Activated CD4-positive, alpha-beta T cell treated with anti-CD3 and anti-CD28 coated beads, Interleukin-2, amount 50 U/mL, for 24 hours (primary cell): ENCODE data around the gene MS4A4E.
A peak's percentile ranks its signal among the peaks of the same experiment; 100 is the strongest.
"Not testable (repeated sequence)": the region's sequence is repeated elsewhere in the genome, so short reads cannot be mapped to it uniquely, and the experiment has no call there.

Experiments
- DNase-seq, 2 donors: peaks; one replicate each; pipeline ENCODE4 v3.0.0-alpha.2; 2020; ENCODE audit warnings: low read depth in 1 of 2, low spot score in 1 of 2

Gene MS4A4E

GRCh38 chr11:60242740-60243239 is at the start of gene MS4A4E:
TSS of gene MS4A4E (minus strand) at chr11:60243137. CDS start at chr11:60230055, 13,082 bp downstream.
- DNase-seq, result no peak

GRCh38 chr11:60292145-60292544 is 49.2 kb upstream of the MS4A4E start:
- no peak for DNase-seq

- DNase-seq, result no peak
Observed at GRCh38 chr11:60288531-60288930, 45.6 kb upstream of the MS4A4E start.

- not testable (repeated sequence) for DNase-seq
Observed at GRCh38 chr11:60285411-60286126, 42.6 kb upstream of the MS4A4E start.

DNA sequence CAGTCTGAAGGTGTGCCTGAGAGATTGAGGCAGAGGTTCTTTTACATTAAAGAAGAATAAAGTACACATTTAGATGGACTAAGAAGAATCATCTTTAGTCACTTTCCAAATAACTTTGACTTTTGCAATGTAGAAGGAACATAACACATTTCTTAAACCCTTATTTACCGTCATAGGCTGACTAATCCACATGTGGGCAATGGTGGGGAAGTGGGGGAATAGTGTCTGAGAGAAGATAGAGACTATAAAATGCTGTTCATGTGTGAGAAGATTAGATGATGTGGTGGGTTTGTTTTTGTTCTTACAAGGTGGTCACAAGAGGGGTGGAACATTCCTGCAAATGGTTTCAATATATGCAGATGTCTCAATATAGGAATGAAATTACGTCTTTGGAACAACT is 39.3 kb upstream of the MS4A4E start:
- DNase-seq, result no peak

DNA sequence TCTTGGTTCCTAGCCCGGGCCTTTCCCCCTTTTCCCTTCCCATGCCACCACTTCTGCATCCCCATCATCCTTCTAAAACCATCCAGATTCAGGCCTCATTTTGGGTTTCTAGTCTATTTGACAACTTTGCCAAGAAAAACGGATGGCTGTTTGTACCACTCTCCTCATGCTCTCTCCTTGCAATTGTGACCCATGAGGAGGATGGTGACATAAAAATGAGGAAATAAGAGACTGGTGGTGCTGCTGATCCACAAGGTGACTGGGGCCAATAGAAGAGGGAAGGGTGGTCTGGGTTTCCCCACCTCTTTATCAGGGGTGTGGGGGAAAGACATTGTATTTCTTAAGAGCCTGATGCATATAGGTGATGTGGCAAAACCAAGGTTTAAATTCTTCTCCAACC is 38.5 kb upstream of the MS4A4E start:
- no peak for DNase-seq

GRCh38 chr11:60280412-60280811 is 37.5 kb upstream of the MS4A4E start, which contains the start of gene MS4A4A:
TSS of gene MS4A4A (plus strand) at chr11:60280666. CDS start at chr11:60280676, 10 bp downstream.
- no peak for DNase-seq

GRCh38 chr11:60274416-60274815 is 31.5 kb upstream of the MS4A4E start:
- no peak for DNase-seq

- peak in 1 of 2 donors; percentile 25 for DNase-seq
Observed at GRCh38 chr11:60265373-60266214, 22.7 kb upstream of the MS4A4E start.

- no peak for DNase-seq
Observed at GRCh38 chr11:60264644-60265043, 21.7 kb upstream of the MS4A4E start.

DNA sequence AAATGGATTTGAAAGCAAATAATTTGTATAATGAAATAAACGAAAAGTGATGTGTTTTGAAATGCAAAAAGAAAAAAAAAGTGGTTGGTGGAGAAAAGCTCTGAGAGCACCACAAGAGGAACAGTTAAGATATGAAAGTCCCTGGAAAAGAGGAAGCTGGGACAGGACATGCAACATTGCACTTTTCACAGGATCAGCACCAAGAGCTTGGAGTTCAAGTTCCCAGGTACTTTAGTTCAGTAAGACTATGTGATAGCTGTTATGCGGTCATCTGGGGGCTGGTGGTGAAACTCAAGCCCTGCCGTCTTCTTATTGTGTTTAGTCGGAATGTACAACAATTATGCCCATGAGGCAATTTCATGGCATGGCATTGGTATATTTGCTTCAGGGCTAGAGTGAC is 20.5 kb upstream of the MS4A4E start:
- no peak for DNase-seq

DNA sequence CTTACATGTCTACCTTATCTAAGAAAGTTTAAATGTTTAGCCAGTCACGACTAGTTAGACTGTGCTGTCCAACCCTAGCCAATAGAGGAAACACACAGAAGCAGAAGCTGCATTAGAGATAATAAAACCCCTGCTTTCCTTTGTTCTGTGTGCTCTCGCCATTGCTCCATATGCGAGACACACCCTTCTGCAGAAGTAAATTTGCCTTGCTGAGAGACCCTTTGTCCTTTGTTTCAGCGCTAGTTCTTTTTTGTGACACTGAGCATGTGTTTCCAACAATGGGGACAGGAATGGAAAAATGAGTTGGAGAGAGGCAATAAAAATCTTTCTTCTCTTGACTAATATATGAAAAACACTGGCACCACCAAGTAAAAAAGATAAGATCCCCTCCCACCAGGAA is 18.1 kb upstream of the MS4A4E start:
- DNase-seq, result no peak

DNA sequence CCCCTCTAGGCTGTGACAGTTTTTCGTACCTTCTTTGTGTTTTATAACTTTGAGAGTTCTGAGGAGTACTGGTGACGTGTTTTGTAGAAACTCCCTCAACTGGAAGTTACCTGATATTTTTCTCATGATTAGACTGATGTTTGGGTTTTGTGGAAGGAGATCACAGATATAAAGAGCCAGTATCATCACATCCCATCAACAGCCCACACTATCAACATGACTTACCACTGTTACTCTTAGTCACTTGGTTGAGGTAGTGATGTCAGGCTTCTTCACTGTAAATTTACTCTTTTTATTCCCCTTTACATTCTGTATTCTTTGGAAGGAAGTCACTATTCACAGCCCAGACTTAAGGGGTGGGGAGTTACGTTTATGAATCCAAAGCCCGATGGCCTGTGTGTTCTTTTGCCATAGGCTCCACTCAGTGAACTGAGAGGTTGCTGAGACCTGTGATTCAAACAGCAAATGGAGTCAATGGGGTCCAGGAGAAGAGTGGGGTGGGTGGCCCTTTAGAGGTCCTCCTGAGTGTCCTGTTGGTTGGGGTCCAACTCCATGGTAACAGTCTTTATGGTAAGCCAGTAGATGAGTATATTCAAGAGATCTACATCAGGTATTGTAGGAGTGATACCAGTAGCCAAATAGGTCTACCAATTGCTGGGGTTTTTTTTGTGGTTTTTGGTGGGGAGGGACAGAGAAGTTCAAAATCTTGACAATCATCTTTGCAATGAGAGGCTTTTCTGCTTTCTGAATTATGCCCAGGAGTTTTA is 15.2 kb upstream of the MS4A4E start:
- no peak for DNase-seq

DNA sequence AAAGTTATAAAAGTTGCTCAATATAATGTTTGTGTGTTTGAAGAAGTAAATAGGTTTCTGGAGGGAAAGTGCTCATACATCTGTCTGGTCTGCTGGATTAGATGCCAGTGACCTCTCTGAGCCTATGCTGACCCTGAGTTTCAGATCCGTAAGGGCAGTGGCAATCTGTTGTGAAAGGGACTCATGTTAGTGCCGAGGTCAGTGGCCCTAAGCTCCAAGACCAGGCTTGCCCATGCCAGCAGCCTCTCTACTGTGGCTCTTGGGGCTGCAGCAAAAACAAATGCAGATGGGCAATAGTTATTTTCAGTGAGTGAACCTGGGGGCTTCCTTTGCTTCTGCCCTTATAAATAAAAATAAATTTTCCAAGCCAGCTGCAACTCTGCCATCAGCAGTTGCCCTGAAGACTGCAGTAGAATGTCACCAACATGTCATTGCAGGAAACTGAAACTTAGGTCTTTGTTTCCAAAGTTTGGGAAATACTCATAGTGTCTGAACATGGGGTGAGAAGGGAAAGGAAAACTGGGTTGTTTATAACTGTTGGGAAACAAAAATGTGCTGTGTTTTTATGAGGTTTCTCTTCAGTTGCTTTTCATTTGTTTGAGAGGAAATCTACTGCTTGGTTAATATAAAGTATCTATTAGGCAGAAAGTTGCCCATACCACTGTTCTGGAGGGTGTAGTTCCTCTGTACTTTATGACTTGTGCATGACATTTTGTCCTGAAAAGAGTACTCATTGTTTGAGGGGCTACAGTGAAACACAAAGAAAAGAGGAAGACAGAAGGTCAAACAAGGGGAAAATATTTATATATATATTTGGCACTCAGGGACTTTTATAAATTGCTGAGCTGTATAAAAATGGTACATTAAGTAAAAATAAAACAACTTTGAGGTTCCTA is 9.5 kb upstream of the MS4A4E start:
- no peak for DNase-seq

GRCh38 chr11:60251485-60252212 is 8.7 kb upstream of the MS4A4E start:
- peak in 1 of 2 donors; percentile 3 for DNase-seq

DNA sequence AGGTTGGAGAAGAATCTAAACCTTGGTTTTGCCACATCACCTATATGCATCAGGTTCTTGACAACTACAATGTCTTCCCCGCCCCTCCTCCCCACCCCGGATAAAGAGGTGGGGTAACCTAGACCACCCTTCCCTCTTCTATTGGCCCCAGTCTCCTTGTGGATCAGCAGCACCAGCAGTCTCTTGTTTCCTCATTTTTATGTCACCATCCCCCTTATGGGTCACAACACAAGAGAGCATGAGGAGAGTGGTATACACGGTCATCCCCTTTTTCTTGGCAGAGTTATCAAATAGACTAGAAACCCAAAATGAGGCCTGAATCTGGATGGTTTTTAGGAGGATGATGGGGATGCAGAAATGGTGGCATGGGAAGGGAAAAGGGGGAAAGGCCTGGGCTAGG is 1.2 kb downstream of the MS4A4E start:
- DNase-seq, result no peak

- DNase-seq, result no peak
Observed at GRCh38 chr11:60240662-60241061, 2.3 kb downstream of the MS4A4E start.

- DNase-seq, result no peak
Observed at GRCh38 chr11:60235321-60235720, 7.6 kb downstream of the MS4A4E start.

- DNase-seq, result no peak
Observed at GRCh38 chr11:60230681-60231080, 12.3 kb downstream of the MS4A4E start.

- DNase-seq, result no peak
Observed at GRCh38 chr11:60222141-60222540, 20.8 kb downstream of the MS4A4E start.
